Mammary epithelial cell (primary cell): ENCODE results near the gene CANT1.
"Not testable (repeated sequence)": the region's sequence is repeated elsewhere in the genome, so short reads cannot be mapped to it uniquely, and the experiment has no call there.

Source experiments
- CTCF ChIP-seq, 2 donors: IDR thresholded peaks in 1 of 2; conservative IDR thresholded peaks in 1 of 2; 2 replicates each; pipeline ENCODE4 v1.5.1; 2011 to 2012; ENCODE audit warnings: inconsistent platforms in 2 of 2, low read length in 2 of 2, mild to moderate bottlenecking in 2 of 2, control low read depth in 1 of 2, low read depth in 1 of 2; ENCODE audit not compliant: insufficient read depth in 1 of 2; ENCODE audit errors: extremely low read depth in 1 of 2
- EZH2 ChIP-seq: IDR thresholded peaks from 2 replicates; pipeline ENCODE4 v1.6.1; 2012; ENCODE audit warnings: low read length, inconsistent platforms, borderline replicate concordance

GRCh38 chr17:78945455-78945854 lies 64.1 kb downstream of the CANT1 start:
- not testable (repeated sequence) for TF ChIP-seq CTCF (conservative IDR thresholded peaks at IDR 0.05 in 1 of 2, IDR thresholded peaks at IDR 0.05 in 1 of 2; ENCODE audit: extremely low read depth in 1 of 2, insufficient read depth in 1 of 2, low read depth in 1 of 2, low read length in 2 of 2); EZH2
